ENCODE data around the gene SCN2A.

DNA sequence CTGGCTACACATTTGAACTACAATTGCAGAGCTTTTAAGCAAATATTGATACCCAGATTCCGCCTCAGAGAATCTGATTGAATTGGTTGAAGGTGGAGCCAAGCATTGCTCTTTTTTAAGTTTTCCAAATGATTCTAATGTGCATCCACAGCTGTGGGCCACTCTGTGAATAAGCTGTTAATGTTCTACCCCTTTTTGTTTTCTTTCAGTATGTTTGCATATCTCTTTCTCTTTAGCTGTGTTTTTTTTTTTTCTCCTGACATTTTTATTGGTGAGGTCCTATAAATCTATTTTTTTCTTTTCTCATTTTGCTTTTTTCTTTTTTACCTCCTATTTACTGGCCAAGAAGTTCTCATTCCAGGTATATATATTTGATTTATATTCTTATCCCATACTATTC, 41.9 kb upstream of the SCN2A start:
- TF ChIP-seq, protein P1, sequence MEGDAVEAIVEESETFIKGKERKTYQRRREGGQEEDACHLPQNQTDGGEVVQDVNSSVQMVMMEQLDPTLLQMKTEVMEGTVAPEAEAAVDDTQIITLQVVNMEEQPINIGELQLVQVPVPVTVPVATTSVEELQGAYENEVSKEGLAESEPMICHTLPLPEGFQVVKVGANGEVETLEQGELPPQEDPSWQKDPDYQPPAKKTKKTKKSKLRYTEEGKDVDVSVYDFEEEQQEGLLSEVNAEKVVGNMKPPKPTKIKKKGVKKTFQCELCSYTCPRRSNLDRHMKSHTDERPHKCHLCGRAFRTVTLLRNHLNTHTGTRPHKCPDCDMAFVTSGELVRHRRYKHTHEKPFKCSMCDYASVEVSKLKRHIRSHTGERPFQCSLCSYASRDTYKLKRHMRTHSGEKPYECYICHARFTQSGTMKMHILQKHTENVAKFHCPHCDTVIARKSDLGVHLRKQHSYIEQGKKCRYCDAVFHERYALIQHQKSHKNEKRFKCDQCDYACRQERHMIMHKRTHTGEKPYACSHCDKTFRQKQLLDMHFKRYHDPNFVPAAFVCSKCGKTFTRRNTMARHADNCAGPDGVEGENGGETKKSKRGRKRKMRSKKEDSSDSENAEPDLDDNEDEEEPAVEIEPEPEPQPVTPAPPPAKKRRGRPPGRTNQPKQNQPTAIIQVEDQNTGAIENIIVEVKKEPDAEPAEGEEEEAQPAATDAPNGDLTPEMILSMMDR (IDR thresholded peaks at IDR 0.05): no peak
- TF ChIP-seq POLR2A (IDR thresholded peaks at IDR 0.05) (no peak), EP300 (IDR thresholded peaks at IDR 0.05) (no peak)
